GM18499 (cell line): ENCODE results near the gene SLC26A8.
"Not testable (repeated sequence)": the region's sequence is repeated elsewhere in the genome, so short reads cannot be mapped to it uniquely, and the experiment has no call there.

Source experiments
- ATAC-seq: cut with Tn5 transposase; IDR thresholded peaks from one replicate; pipeline ENCODE4 v1.9.1; 2021; ENCODE audit warnings: moderate number of reproducible peaks; ENCODE audit not compliant: insufficient read depth, unreplicated experiment

Gene SLC26A8

GRCh38 chr6:35920793-35921732 lies 103.4 kb downstream of the SLC26A8 start, which contains the start of gene SRPK1:
TSS of gene SRPK1 (minus strand) at chr6:35921098. CDS start at chr6:35921056, 42 bp downstream.
- no peak for ATAC-seq

DNA sequence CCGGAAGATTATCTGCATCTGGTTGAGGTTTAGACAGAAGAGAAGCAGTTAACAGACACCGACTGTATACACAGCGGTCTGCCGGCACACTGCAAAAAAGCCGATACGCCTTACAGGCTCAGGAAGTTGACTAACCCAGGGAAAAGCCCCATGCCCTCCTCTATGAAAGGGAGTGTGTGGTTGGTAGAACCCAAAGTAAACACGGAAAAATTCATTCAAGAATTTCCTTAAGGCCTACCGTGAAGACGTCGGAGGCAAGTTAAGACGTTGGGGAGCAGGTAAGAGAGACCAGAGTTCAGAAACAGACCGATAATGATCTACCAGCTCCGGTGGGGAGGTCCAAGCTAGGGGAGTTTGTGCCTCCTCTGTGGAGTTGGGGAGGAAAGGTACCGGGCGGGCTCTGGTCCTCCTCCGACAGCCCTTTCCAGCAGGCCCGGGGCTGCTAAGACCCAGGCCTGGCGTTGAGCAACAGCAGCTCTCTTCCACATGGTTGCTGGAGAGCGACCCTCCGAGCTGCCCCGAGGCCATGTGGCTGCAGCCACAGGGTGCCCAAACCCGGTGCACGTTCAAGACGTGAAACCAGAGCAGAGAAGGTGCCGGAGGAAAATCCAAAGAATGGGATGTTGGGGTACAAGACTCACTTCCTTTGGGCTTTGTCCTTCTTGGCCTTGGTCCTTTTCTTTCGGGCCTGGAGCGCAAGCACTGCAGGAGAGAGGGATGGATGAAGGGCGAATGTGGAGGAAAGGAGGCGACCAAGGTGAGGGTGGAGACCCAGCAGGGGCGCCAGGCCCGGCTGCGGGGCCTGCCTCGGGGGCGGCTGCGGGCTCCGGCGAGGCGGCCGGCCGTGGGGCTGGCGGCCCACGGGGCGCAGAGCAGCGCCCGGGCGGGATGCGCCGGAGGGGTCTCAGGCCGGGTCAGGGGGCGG lies 104.4 kb downstream of the SLC26A8 start:
- no peak for ATAC-seq

DNA sequence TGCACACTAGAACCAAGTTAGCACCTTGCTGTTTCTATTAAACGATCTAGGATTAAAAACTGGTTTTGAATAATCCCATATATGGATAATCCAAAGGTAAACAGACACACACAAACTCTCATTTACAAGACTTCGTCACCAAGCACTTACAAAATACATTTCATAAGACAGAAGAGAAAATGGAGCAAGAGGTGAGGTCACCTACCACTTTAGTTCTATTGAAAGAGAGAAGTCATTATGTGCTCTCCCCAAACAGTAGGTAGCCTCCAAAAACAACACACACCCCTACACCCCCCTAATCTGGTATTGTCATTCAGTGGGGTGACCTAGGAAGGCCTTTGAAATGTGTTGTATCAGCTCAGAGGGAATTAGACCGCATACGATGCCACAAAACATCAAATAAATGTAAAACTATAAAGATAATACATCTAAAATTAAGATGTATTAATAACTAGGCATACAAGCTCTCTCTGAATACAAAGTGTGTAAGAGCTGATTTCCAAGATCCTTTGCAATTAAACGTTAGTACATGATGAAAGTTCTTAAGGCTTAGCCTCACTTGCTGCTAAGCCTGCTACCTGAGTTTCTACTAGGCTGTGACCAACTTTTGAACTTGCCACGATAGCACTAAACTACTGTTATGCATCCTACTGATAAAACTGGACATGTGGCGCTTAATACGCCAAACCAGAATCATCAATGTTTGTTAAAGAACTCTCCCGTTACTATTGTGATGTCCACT lies 105.2 kb downstream of the SLC26A8 start:
- no peak for ATAC-seq

GRCh38 chr6:35916893-35917292 lies 107.5 kb downstream of the SLC26A8 start:
- not testable (repeated sequence) for ATAC-seq

DNA sequence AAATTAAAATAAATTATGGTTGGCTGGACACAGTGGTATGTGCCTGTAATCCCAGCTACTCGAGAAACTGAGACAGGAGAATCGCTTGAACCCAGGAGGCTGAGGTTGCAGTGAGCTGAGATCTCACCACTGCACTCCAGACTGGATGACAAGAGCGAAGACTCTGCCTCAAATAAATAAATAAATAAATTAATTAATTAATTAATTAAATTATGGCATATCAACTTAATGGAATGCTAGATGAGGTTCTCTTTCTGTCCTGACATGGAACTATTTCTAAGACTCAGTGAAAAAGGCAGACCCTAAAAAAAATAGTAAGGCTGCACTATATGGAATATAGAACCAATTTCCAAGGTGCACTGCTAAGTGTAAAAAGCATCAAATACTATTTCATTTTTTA lies 108.4 kb downstream of the SLC26A8 start:
- ATAC-seq: no peak

DNA sequence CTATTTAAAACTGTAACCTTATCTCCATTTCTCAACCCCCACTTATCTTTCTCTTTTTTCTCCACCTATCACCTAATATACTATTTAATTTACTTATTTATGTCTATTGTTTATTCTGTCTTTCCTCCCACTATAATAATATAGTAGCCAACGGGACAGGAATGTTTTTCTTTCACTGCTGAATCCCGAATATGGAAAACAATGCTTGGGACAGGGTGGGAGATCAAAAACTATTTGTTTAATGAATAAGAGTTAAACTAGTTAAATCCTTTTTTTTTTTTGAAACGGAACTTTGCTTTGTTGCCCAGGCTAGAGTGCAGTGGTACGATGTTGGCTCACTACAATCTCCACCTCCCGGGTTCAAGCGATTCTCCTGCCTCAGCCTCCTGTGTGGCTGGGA lies 109.9 kb downstream of the SLC26A8 start:
- ATAC-seq: no peak

DNA sequence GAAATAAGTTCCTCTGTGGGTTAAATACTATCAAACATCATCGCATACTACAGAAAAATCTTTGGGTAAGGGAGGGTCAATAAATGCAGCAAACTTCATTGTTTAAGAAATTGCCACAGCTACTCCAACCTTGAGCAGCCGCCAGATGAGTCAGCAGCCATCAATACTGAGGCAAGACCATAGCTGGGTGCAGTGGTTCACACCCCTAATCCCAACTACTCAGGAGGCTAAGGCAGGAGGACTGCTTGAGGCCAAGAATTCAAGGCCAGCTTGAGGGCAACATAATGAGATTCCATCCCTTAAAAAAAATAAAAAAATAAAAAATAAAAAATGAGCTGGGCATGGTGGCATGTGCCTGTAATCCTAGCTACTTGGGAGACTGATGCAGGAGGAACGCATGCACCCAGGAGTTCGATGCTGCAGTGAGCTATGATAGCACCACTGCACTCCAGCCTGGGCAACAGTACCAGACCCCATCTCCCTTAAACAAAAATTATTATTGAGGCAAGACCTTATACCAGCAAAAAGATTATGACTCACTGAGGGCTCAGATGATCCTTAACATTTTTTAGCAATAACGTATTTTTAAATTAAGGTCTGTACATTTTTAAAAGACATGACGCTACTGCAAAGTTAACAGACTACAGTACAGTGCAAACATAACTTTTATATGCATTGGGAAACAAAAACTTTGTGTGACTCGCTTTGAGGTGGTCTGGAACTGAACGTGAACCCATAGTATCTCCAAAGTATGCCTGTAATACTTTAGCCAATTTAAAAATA lies 112.4 kb downstream of the SLC26A8 start:
- ATAC-seq: no peak

- not testable (repeated sequence) for ATAC-seq
Measured at GRCh38 chr6:35909571-35909970, 114.9 kb downstream of the SLC26A8 start.

- not testable (repeated sequence) for ATAC-seq
Measured at GRCh38 chr6:35908753-35909401, 115.6 kb downstream of the SLC26A8 start.

DNA sequence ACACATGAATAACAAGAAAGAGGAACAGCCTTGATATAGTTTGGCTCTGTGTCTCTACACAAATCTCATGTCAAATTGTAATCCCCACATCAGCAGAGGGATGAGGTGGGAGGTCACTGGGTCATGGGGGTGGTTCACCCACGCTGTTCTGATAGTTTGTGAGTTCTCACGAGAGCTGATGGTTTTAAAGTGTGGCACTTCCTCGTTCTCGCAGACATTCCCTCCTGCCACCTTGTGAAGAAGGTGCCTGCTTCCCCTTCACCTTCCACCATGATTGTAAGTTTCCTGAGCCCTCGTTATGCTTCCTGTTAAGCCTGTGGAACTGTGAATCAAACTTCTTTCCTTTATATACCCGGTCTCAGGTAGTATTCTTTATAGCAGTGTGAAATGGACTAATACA lies 116.7 kb downstream of the SLC26A8 start:
- ATAC-seq: no peak

DNA sequence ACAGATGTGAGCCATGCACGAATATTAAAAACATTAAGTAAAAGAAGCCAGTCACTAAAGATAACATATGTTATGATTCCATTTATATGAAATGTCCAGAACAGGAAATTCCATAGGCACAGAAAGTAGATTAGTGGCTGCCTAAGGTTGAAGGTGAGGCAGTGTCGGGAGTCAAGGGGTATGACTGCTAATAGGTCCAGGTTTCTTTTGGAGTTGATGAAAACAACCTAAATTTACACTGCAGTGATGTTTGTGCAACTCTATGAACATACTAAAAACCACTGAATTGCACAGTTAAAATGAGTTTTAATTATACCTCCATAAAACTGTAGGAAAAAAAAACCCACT lies 118.0 kb downstream of the SLC26A8 start:
- ATAC-seq: no peak

DNA sequence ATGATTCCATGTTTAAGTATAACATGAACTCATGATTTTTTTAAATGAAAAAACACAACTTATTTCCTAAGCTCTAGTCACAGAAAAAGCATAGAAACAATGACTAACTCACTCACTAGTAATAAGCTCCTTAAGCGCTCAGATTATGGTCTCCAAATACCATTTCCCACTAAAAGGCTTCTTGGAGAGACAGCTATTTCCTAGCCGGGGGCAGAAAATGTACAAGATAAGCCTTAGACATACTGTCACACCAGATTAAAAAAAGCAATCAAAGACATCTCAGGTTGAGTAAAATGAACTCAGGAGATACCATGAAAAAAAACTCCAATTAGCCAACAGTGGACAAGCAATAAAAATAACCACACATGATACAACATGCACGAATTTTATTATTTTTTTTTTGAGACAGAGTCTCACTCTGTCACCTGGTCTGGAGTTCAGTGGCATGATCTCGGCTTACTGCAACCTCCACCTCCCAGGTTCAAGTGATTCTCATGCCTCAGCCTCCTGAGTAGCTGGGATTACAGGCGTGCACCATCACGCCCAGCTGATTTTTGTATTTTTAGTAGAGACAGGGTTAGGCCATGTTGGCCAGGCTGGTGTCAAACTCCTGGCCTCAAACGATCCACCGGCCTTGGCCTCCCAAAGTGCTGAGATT lies 118.5 kb downstream of the SLC26A8 start:
- no peak for ATAC-seq

DNA sequence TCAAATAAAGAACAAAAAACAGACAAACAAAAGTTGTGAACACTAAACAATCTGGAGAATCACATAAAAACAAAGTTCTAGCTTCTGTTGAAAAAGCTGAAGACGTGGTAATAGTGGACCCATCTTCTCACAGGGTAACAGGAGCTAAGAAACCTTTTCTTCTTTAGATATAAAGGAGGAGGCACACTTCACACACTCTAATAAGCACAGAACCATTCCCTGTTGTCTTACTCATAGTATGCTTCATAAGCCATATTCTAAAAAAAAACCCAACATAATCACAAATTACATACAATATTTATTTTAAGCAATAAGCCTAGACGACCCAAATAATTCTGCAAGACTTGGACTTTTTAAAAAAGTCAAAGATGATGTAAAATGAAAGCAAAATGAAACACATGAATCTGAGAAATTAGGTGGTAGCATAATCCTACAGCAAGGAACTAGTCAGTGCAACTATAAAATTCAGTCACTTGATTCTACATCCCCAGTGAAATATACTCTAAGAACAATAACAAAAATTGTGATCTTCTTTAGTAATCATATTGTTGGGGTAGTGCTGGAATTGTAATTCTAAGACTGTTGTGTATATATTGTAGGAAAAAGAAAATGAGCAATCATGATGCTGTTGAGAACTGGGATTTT lies 119.2 kb downstream of the SLC26A8 start:
- ATAC-seq: no peak

GRCh38 chr6:35903679-35904078 lies 120.8 kb downstream of the SLC26A8 start:
- ATAC-seq: no peak

DNA sequence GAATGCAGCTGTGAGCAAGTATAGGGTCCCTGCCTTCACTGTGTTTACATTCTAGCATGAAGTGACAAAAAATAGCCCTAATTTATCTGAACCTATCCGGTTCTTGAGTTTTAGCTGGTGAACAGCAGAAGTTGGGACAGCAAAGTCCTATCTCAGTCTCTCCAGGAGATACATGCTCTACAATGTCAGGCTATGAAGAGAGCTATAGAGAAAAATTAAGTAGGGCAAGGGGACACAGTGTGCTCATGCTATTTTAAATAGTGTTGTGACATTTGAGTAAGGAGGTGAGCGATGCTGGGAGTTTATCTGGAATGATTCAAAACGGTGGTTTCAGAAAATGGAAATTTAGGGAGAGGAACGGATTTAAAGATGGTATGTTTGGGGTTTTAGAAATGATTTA lies 124.0 kb downstream of the SLC26A8 start:
- ATAC-seq: no peak

DNA sequence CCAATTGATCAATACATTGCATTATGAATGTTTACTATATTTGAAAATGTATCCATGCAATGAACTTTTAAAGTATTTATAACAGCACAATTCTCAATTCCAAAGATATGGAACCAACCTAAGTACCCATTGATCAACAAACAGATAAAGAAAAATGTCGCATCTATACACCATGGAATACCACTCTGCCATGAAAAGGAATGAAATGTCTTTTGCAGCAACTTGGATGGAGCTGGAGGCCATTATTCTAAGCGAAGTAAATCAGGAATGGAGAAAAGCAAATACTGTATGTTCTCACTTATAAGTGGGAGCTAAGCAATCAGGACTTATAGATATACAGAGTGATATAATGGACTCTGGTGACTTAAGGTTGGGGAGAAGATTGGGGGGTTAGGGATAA lies 126.4 kb downstream of the SLC26A8 start:
- ATAC-seq: no peak

DNA sequence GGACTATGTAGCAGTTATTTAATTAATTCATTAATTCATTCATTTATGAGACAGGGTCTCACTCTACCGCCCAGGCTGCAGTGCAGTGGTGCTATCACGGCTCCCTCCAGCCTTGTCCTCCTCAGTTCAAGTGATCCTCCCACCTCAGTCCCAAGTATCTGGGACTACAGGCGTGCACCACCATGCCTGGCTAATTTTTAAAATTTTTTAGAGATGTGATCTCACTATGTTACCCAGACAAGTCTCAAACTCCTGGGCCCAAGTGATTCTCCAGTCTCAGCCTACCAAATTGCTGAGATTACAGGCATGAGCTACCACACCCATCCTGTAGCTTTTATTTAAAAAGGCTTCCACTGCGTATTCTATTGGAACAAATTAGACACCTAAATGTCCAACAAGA lies 127.0 kb downstream of the SLC26A8 start:
- no peak for ATAC-seq

GRCh38 chr6:35897036-35897435 lies 127.4 kb downstream of the SLC26A8 start:
- ATAC-seq: no peak
